ENCODE data around the gene EFCAB7.

EFCAB7 gene, protein sequence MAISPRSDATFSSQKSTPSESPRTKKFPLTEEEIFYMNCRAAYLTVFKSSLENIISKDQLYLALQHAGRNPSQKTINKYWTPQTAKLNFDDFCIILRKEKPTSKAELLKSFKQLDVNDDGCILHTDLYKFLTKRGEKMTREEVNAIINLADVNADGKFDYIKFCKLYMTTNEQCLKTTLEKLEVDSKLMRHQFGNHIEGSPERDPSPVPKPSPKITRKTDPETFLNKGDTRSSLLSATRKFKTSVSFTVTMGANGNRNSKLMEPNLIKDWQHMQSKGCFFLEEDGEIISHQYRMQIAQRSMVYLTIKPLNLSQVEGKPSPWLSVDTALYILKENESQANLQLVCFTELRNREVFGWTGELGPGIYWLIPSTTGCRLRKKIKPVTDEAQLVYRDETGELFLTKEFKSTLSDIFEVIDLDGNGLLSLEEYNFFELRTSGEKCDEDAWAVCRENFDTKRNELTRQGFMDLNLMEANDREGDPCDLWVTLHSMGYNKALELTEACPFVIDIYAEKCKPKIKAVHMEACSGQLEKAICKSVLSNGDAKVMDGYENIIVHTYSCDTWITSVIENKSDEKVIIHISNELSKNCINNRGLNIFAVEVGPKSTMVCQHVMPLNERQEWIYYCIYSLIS

GRCh38 chr1:63522891-63523728 is at the start of gene EFCAB7, which contains the start of gene ITGB3BP:
EFCAB7 (plus strand) TSS chr1:63523525; CDS start chr1:63525573, 2,048 bp downstream.
ITGB3BP (minus strand) TSS chr1:63523225; CDS start chr1:63523133, 92 bp downstream.
- TF ChIP-seq, protein P1, sequence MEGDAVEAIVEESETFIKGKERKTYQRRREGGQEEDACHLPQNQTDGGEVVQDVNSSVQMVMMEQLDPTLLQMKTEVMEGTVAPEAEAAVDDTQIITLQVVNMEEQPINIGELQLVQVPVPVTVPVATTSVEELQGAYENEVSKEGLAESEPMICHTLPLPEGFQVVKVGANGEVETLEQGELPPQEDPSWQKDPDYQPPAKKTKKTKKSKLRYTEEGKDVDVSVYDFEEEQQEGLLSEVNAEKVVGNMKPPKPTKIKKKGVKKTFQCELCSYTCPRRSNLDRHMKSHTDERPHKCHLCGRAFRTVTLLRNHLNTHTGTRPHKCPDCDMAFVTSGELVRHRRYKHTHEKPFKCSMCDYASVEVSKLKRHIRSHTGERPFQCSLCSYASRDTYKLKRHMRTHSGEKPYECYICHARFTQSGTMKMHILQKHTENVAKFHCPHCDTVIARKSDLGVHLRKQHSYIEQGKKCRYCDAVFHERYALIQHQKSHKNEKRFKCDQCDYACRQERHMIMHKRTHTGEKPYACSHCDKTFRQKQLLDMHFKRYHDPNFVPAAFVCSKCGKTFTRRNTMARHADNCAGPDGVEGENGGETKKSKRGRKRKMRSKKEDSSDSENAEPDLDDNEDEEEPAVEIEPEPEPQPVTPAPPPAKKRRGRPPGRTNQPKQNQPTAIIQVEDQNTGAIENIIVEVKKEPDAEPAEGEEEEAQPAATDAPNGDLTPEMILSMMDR (IDR thresholded peaks at IDR 0.05), result no peak

DNA sequence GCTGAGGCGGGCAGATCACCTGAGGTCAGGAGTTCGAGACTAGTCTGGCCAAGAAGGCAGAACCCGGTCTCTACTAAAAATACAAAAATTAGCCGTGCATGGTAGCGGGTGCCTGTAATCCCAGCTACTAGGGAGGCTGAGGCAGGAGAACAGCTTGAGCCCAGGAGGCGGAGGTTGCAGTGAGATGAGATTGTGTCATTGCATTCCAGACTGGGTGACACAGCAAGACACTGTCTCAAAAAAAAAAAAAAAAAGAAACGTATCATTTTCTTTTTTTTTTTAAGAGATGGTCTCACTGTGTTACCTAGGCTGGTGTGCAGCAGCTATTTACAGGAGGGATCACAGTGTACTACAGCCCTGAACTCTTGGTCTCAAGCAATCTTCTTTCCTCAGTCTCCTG is 47.6 kb upstream of the EFCAB7 start:
- TF ChIP-seq, protein P1 (IDR thresholded peaks at IDR 0.05), result no peak

- TF ChIP-seq, protein P1 (IDR thresholded peaks at IDR 0.05), result no peak
Observed at GRCh38 chr1:63480057-63480456, 43.3 kb upstream of the EFCAB7 start.

DNA sequence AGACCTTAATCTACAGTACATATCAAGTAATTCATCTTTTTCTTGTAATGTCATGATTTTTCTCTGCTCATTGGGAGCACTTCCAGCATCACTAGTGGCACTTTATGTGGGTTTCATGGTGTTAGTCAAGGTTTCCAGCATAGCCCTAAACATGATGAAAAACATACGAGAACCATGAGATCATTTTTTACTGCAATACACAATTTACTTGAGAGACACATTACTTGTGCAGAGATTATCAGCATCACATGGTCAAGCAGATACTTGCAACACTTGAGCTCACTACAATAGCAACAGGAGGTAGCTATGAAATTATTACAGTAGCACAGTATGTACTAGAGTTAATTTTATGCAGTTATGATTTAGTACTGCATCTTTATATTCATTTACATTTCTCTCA is 36.7 kb upstream of the EFCAB7 start:
- TF ChIP-seq, protein P1 (IDR thresholded peaks at IDR 0.05), result no peak

DNA sequence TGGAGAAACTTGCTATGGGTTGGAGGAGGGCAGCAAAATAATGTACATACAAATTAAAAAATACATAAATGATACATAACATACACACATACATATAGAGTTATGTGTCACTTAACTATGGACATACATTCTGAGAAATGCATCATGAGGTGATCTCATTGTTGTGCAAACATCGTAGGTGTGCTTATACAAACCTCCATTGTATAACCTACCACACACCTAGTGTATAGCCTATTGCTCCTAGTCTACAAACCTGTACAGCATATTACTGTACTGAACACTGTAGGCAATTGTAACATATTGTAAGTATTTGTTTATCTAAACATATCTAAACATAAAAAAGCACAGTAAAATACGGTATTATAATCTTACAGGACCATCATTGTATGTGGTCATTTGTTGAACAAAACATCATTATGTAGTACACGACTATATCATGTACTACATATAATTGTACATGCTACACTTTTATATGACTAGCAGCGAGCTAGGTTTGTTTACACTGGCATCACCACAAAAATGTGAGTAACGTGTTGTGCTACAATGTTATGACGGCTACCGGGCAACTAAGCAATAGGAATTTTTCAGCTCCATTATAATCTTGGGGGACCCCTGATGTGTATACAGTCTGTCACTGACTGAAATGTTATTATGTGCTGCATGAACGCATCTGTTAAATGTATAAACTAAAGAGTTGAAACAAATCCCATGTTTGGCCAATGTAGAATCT is 35.8 kb upstream of the EFCAB7 start:
- TF ChIP-seq, protein P1 (IDR thresholded peaks at IDR 0.05), result no peak

DNA sequence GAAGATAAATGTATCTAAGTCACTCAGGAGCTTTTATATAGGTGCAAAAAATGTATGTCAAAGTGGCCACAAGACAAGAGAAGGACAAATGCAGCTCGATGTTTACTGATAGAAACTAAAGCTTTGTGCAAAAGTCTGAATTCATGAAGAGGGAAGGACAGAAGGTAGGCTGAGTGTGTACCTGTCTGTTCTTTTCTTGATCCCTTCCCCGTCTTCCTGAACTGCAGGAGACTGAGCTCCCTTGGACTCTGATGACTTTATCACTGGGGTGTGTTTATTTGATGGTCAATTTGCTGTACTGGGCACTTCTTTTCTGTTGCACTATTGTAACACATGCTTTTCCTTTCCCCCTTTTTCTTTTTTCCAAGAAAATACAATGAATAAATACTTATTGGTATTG is 25.7 kb upstream of the EFCAB7 start:
- TF ChIP-seq, protein P1 (IDR thresholded peaks at IDR 0.05), result no peak

DNA sequence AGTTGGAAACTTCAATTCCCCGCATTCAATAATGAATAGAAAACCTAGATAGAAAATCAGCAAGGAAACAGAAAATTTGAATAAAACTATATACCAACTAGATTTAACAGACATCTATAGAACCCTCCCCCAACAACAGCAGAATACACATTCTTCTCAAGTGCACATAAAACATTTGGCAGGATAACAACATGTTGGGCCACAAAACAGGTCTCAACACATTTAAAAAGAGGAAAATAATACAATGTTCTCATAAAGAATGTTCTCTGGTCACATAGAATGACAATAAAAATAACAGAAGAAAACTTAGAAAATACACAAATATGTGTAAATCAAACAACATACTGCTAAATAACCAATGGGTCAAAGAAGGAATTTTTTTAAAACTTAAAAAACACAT is 25.2 kb upstream of the EFCAB7 start:
- TF ChIP-seq, protein P1 (IDR thresholded peaks at IDR 0.05), result no peak
